Activated T-helper 1 cell treated with anti-CD3 and anti-CD28 coated beads, Interleukin-12 subunit alpha, Interleukin-12 subunit beta, Interleukin-2, Interleukin-4 antibody, amounts not matched to agents 30 ng/mL and 10 ng/mL and 1 ng/mL, durations not matched to agents 14 hours and 24 hours and 36 hours (primary cell): ENCODE data around the gene FBXL20. TPM values are rescaled to one million over a fixed set of nuclear protein-coding genes. Genes with fewer than 3 reads are reported as not detected.
"Not testable (repeated sequence)": the region's sequence is repeated elsewhere in the genome, so short reads cannot be mapped to it uniquely, and the experiment has no call there.

Experiments used
- DNase-seq: peaks from one replicate; pipeline ENCODE4 v3.0.0; 2021; ENCODE audit warnings: low spot score
- H3K27ac Mint-ChIP-seq: one replicate; pipeline ENCODE4 v1.8.0; 2021; ENCODE audit warnings: mild to moderate bottlenecking, mixed read lengths
- H3K27me3 Mint-ChIP-seq: one replicate; pipeline ENCODE4 v1.8.0; 2022; ENCODE audit warnings: mild to moderate bottlenecking, moderate library complexity, mixed read lengths; ENCODE audit not compliant: insufficient read depth
- H3K36me3 Mint-ChIP-seq: one replicate; pipeline ENCODE4 v1.8.0; 2021; ENCODE audit warnings: low read depth, mixed read lengths
- H3K4me1 Mint-ChIP-seq: one replicate; pipeline ENCODE4 v1.8.0; 2021; ENCODE audit warnings: low read depth, mixed read lengths
- H3K4me3 Mint-ChIP-seq: one replicate; pipeline ENCODE4 v1.8.0; 2021; ENCODE audit warnings: mild to moderate bottlenecking, moderate library complexity, mixed read lengths
- H3K9me3 Mint-ChIP-seq: one replicate; pipeline ENCODE4 v1.8.0; 2021; ENCODE audit warnings: mixed read lengths
- intact Hi-C: fragments of 100-400 bp; cut with micrococcal nuclease; formaldehyde crosslinking; loops from one replicate; pipeline ENCODE4 v1.15.1; 2024
- total RNA-seq: library from RNA; stranded (reverse); gene quantifications from 2 replicates; pipeline ENCODE4 v1.2.3, GENCODE V29; 2022

FBXL20 gene
- total RNA-seq, 1 donor from 2014 or later = 20.1 TPM

DNA sequence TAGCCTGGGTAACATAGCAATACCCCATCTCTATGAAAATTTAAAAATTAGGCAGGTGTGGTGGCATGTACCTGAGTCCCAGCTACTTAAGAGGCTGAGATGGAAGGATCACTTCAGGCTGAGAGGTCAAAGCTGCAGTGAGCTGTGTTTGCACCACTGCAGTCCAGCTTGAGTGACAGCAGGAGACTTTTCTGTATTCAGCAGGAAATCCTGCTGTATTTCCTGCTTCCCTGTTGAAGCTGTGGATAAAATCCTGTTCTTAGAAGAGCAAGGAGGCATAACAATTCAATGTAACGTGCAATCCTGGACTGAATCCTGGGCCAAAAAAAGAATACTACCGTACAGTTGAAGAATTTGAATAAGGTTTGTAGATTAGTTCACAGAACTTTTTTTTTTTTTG lies 62.2 kb downstream of the FBXL20 start:
- Mint-ChIP-seq H3K4me1 (no peaks in the 10 kb centered on the region), H3K27ac (no peak overlapping the region), H3K4me3 (no peak overlapping the region), H3K9me3 (no peaks in the 10 kb centered on the region), H3K27me3 (no peaks in the 10 kb centered on the region), H3K36me3 (peaks cover 4% of the 10 kb centered on the region)
- no peak for DNase-seq
- intact Hi-C loops = no loop called here

DNA sequence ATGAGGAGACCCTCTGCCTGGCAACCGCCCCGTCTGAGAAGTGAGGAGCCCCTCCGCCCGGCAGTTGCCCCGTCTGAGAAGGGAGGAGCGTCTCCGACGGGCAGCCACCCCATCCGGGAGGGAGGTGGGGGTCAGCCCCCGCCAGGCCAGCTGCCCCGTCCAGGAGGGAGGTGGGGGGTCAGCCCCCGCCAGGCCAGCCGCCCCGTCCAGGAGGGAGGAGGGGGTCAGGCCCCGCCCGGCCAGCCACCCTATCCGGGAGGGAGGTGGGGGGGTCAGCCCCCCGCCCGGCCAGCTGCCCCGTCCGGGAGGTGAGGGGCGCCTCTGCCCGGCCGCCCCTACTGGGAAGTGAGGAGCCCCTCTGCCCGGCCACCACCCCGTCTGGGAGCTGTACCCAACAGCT lies 63.8 kb downstream of the FBXL20 start:
- H3K27me3 Mint-ChIP-seq, H3K9me3 Mint-ChIP-seq: not testable (repeated sequence)

DNA sequence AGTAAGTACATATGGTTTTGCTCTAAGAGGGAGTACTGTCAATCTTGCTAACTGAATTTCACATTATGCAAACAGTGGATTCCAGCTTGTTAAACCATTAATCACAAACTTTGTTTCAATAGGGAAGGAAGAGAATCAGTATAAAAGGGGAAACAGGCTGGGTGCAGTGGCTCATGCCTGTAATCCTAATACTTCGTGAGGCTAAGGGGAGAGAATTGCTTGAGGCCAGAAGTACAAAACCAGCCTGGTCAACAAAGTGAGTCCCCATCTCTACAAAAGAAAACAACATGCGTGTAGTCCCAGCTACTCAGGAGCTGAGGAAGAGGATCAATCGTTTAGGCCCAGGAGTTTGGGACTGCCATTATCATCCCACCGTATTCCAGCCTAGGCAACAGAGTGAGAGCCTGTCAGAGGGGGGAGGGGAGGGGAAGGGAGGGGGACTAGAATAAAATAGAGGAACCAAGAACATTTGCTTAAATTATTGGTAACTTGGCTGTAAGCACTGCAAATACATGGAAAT lies 65.7 kb downstream of the FBXL20 start:
- H3K4me3 Mint-ChIP-seq = no peak overlapping the region
- peaks cover 2% of the 10 kb centered on the region for H3K36me3 Mint-ChIP-seq
- intact Hi-C loops = no loop called here
- no peaks in the 10 kb centered on the region for H3K4me1 Mint-ChIP-seq
- no peaks in the 10 kb centered on the region for H3K27me3 Mint-ChIP-seq
- DNase-seq = no peak
- no peaks in the 10 kb centered on the region for H3K9me3 Mint-ChIP-seq
- H3K27ac Mint-ChIP-seq = no peak overlapping the region

More for the DNA sequence above, 63.8 kb downstream of the FBXL20 start:
- DNase-seq, H3K4me3 Mint-ChIP-seq, H3K36me3 Mint-ChIP-seq, intact Hi-C loops, H3K4me1 Mint-ChIP-seq, H3K27ac Mint-ChIP-seq: not testable (repeated sequence)

DNA sequence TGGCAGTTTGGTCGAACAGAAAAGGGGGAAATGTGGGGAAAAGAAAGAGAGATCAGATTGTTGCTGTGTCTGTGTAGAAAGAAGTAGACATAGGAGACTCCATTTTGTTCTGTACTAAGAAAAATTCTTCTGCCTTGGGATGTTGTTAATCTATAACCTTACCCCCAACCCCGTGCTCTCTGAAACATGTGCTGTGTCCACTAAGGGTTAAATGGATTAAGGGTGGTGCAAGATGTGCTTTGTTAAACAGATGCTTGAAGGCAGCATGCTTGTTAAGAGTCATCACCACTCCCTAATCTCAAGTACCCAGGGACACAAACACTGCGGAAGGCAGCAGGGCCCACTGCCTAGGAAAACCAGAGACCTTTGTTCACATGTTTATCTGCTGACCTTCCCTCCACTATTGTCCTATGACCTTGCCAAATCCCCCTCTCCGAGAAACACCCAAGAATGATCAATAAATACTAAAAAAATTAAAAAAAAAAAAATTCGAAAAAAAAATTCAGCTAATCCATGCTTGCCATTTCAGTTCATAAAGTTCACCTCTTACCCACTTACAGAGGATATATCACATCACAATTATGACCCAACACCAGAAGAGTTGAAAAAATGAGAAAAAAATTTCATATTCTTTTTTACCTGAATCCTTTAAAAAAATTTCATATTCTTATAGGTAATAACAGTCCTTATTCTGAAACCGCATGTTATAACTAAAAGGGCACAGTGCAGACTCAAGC lies 67.2 kb downstream of the FBXL20 start:
- H3K27me3 Mint-ChIP-seq, H3K36me3 Mint-ChIP-seq, H3K4me3 Mint-ChIP-seq, DNase-seq, H3K27ac Mint-ChIP-seq, intact Hi-C loops, H3K9me3 Mint-ChIP-seq, H3K4me1 Mint-ChIP-seq: not testable (repeated sequence)

DNA sequence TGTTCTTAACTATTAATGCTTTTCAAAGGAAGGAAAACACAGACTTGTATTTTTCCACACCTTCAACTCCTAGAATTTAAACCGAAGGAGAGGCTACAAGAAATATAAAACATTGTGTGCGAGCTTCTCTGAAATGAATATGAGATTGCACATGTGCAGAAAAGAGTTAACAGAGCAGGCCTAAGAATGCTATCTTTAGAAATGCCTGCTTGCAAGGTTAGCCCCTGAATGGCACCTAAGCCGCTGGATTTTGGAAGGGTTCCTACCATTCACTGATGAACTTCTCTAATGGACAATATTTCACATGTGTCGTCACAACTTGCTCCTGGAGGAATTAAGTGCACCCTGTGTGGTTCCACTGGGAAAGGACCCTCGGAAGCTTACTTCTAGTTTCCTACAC lies 69.3 kb downstream of the FBXL20 start:
- no peak overlapping the region for H3K27ac Mint-ChIP-seq
- peaks cover 2% of the 10 kb centered on the region for H3K36me3 Mint-ChIP-seq
- H3K4me3 Mint-ChIP-seq = no peak overlapping the region
- no peaks in the 10 kb centered on the region for H3K27me3 Mint-ChIP-seq
- no peaks in the 10 kb centered on the region for H3K9me3 Mint-ChIP-seq
- intact Hi-C loops = no loop called here
- DNase-seq = no peak
- no peaks in the 10 kb centered on the region for H3K4me1 Mint-ChIP-seq

DNA sequence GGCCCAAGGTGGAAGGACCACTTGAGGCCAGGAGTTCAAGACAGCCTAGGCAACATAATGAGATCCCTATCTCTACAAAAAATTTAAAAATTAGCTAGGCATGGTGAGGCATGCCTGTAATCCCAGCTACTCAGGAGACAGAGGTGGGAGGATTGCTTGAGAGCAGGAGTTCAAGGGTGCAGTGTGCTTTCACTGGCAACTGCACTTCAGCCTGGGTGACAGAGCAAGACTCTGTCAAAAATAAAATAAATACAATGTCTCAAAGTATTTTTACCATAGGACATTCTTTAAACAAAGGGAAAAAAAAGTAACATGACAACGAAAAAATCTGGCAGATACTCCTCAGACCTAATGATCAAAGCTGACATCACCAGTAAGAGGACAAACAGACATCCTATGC lies 72.6 kb downstream of the FBXL20 start:
- no peak for DNase-seq
- intact Hi-C loops = no loop called here
- H3K27me3 Mint-ChIP-seq = no peaks in the 10 kb centered on the region
- no peaks in the 10 kb centered on the region for H3K4me1 Mint-ChIP-seq
- no peaks in the 10 kb centered on the region for H3K36me3 Mint-ChIP-seq
- H3K9me3 Mint-ChIP-seq = no peaks in the 10 kb centered on the region
- H3K27ac Mint-ChIP-seq = no peak overlapping the region
- H3K4me3 Mint-ChIP-seq = no peak overlapping the region

DNA sequence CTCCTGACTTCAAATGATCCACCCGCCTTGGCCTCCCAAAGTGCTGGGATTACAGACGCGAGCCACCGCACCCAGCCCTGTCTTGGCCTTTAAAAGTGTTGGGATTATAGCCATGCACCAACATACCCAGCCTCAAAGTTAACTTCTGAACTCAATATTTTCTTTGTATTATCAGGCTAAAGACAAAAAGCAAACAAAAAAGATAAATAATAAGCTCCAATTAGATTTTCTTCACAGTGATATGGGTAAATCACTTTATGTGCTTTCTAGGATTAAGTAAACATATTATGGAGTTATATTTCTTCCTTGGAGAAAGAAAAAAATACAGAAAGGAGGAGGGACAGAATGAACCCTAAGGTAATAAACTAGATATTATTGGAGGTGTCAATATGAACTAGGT lies 74.3 kb downstream of the FBXL20 start:
- intact Hi-C loops = no loop called here
- no peaks in the 10 kb centered on the region for H3K4me1 Mint-ChIP-seq
- H3K4me3 Mint-ChIP-seq = no peak overlapping the region
- no peaks in the 10 kb centered on the region for H3K9me3 Mint-ChIP-seq
- H3K27ac Mint-ChIP-seq = no peak overlapping the region
- H3K27me3 Mint-ChIP-seq = no peaks in the 10 kb centered on the region
- H3K36me3 Mint-ChIP-seq = no peaks in the 10 kb centered on the region
- DNase-seq = no peak

DNA sequence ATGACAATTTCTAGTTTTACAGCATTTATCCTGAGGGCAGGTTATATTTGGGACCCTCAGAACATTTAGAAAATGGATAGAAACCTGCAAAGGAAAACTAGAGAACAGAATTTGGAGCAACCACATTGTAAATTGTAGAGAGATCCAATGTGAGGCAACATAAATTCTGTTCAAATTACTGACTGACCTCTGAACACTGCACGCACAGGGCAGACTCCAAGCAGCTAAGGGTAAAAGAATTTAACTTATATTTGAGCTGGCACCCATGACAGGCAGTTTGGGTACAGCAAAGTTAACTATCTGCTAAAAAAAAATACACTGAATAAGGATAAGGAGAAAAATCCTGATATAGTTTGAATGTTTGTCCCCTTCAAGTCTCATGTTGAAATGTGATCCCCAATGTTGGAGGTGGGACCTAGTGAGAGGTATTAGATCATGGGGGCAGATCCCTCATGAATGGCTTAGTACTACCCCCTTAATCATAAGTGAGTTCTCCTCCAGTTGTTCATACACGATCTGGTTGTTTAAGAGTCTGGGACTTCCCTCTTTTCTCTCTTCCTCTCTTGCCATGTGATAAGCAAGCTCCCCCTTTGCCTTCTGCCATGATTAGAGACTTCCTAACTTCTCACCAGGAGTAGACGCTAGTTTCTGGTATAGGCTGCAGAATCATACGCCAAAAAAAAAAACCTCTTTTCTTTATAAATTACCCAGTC lies 75.7 kb downstream of the FBXL20 start:
- intact Hi-C loops = no loop called here
- Mint-ChIP-seq H3K27me3 (no peaks in the 10 kb centered on the region), H3K27ac (no peak overlapping the region), H3K4me1 (no peaks in the 10 kb centered on the region), H3K4me3 (no peak overlapping the region), H3K36me3 (no peaks in the 10 kb centered on the region), H3K9me3 (no peaks in the 10 kb centered on the region)
- DNase-seq = no peak

DNA sequence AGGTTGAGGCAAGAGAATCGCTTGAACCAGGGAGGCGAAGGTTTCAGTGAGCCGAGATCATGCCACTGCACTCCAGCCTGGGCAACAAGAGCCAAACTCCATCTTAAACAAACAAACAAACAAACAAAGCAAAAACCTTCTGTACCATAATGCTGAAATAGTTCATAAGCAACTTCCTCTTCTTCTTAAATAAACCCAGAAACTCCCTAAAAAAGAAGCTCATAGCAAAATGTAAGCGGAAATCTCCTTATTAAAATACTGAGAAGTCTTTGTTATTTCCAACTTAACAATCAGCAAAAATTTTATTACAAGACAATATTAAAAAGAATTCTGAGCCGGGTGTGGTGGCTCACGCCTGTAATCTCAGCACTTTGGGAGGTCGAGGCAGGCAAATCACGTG lies 82.8 kb downstream of the FBXL20 start:
- intact Hi-C loops = no loop called here
- no peaks in the 10 kb centered on the region for H3K27me3 Mint-ChIP-seq
- H3K9me3 Mint-ChIP-seq = no peaks in the 10 kb centered on the region
- H3K36me3 Mint-ChIP-seq = peaks cover 3% of the 10 kb centered on the region
- no peak overlapping the region for H3K4me3 Mint-ChIP-seq
- no peak overlapping the region for H3K27ac Mint-ChIP-seq
- no peaks in the 10 kb centered on the region for H3K4me1 Mint-ChIP-seq
- DNase-seq = no peak

DNA sequence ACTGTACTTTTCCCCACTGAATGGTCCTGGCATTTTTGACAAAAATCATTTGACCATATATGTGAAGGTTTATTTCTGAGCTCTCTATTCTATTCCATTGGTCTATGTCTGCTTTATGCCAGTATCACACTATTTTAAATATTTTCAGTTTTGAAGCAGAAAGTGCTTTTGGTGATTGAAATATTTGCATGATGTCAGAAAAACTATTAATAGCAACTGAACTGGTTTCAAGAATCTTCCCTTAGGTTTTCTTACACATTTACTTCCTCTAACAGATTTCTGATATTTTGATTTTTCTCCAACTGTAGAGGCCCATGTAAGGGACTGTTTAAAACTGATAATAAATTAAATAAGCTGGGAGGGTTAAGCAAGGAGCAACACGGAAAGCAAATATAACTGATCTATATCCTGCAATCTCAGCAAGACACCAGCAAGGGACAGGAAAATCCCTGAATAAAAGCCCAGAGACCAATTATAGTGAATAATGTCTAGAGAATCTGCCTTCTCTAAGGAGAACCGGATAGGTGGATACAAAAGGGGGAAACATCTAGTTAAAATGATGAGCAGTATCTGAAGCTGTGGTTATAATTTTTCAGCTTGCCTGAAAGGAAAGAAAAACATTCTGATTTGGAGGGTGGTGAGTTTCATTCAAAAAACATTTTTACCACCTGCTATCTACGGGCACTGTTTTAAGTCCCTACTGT lies 94.8 kb downstream of the FBXL20 start:
- no peaks in the 10 kb centered on the region for H3K9me3 Mint-ChIP-seq
- no peak overlapping the region for H3K27ac Mint-ChIP-seq
- H3K4me3 Mint-ChIP-seq = no peak overlapping the region
- H3K4me1 Mint-ChIP-seq = no peaks in the 10 kb centered on the region
- H3K27me3 Mint-ChIP-seq = no peaks in the 10 kb centered on the region
- no peak for DNase-seq
- intact Hi-C loops = no loop called here
- no peaks in the 10 kb centered on the region for H3K36me3 Mint-ChIP-seq

DNA sequence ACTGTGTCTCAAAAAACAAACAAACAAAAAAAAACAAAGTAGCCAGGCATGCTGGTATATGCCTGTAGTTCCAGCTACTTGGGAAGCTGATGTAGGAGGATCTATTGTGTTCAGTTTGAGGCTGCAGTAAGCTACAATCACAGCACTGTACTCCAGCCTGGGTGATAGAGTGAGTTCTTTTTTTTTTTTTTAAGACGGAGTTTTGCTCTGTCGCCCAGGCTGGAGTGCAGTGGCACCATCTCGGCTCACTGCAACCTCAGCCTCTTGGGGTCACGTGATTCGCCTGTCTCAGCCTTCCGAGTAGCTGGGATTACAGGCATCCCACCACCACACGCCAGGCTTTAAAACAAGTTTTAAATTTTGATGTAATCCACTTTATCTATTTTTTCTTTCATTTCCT lies 95.4 kb downstream of the FBXL20 start:
- intact Hi-C loops = no loop called here
- no peak for DNase-seq
- H3K4me1 Mint-ChIP-seq = no peaks in the 10 kb centered on the region
- H3K4me3 Mint-ChIP-seq = no peak overlapping the region
- no peaks in the 10 kb centered on the region for H3K27me3 Mint-ChIP-seq
- no peaks in the 10 kb centered on the region for H3K9me3 Mint-ChIP-seq
- H3K27ac Mint-ChIP-seq = no peak overlapping the region
- H3K36me3 Mint-ChIP-seq = no peaks in the 10 kb centered on the region

DNA sequence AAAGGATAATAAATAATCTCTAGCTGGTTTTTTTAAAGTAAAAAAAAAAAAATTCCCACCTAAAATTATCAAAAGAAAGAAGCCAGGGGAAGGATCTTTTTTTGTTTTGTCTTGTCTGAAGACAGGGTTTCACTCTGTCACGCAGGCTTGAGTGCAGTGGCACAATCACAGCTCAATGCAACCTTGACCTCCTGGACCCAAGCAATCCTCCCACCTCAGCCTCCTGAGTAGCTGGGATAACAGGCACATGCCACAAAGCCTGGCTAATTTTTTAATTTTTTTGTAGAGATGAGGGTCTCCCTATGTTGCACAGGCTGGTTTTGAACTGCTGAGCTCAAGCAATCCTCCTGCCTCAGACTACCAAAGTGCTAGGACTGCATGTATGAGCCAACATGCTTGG lies 97.2 kb downstream of the FBXL20 start:
- intact Hi-C loops = no loop called here
- no peaks in the 10 kb centered on the region for H3K36me3 Mint-ChIP-seq

DNA sequence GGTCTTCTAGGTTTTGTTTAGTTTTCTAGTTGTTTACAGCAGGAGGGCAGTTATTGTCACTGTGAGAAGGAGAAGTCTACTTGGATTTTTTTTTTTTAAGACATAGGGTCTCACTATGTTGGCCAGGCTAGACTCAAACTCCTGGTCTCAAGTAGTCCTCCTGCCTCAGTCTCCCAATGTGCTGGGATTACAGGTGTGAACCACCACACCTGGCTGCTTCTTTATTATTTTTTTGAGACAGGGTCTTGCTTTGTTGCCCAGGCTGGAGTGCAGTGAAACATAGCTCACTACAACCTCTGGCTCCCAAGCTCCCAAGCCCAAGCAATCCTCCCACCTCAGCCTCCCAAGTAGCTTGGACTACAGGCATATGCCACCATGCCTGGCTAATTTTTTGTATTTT lies 107.4 kb downstream of the FBXL20 start:
- Mint-ChIP-seq H3K9me3 (no peaks in the 10 kb centered on the region), H3K4me1 (no peaks in the 10 kb centered on the region), H3K4me3 (no peak overlapping the region), H3K27me3 (no peaks in the 10 kb centered on the region), H3K36me3 (peaks cover 2% of the 10 kb centered on the region), H3K27ac (no peak overlapping the region)
- intact Hi-C loops = no loop called here
- DNase-seq = no peak

More for the DNA sequence above, 97.2 kb downstream of the FBXL20 start:
- Mint-ChIP-seq H3K27ac (no peak overlapping the region), H3K9me3 (no peaks in the 10 kb centered on the region), H3K4me3 (no peak overlapping the region), H3K27me3 (no peaks in the 10 kb centered on the region), H3K4me1 (no peaks in the 10 kb centered on the region)
- DNase-seq = no peak
